GM18499 (cell line): ENCODE measurements around the gene ITPR2.
"Not testable (repeated sequence)": the region's sequence is repeated elsewhere in the genome, so short reads cannot be mapped to it uniquely, and the experiment has no call there.

Experiments
- ATAC-seq: cut with Tn5 transposase; IDR thresholded peaks from one replicate; pipeline ENCODE4 v1.9.1; 2021; ENCODE audit warnings: moderate number of reproducible peaks; ENCODE audit not compliant: insufficient read depth, unreplicated experiment

The ITPR2 gene

DNA sequence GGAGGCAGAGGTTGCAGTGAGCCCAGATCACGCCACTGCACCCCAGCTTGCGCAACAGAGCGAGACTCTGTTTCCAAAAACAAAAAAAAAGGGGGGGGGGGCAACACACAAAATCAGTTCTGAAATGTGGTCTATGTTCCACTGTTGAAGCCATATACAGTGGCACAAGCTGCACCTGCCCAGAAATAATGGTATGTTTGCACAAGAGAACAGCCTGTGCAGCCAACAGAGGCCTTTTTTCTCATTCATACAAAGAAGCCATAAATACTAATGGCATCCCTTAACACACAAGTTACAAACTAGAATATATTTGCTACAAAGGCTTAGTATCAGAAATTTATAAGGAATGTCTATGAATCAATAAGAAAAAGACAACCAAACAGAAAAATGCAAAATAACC, 37.1 kb downstream of the ITPR2 start:
- no peak for ATAC-seq

DNA sequence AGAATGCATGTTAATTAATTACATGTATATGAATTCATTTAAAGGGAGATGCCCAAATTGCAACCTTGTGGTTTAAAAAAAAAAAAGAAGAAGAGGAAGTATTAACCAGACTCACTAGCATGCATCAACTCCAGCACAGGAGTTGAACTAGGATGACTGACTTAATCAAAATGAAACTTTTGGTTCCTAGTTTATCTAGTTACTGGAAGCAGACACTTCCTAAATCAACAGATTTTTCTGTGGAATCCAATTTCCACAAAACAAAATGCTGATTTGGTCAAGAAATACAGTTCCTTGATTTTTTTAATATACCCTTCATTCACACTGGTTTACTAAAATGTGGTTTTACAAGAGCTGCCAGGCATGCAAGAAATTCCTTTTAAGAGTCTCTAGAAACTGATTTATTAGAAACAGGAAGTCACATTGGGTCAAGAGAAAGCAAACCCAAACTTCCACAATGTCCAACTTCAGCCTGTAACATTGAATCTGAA, 41.6 kb downstream of the ITPR2 start:
- peak; percentile 61 for ATAC-seq

DNA sequence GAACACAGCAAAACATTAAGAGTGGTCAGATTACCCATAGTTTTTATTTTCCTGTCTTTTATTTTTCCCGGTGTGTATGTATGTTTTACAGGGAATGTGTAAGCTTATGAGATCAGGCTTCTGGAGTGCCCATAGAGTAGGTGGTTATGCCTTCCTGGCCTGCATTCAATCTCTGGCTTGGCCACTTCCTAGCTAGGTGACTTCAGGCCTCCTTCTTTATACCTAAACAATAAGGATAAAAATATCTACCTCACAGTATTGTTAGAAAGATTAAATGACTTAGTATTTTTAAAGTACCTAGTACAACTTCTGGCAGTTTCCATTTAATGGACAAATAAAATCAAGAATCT, 42.4 kb downstream of the ITPR2 start:
- no peak for ATAC-seq

DNA sequence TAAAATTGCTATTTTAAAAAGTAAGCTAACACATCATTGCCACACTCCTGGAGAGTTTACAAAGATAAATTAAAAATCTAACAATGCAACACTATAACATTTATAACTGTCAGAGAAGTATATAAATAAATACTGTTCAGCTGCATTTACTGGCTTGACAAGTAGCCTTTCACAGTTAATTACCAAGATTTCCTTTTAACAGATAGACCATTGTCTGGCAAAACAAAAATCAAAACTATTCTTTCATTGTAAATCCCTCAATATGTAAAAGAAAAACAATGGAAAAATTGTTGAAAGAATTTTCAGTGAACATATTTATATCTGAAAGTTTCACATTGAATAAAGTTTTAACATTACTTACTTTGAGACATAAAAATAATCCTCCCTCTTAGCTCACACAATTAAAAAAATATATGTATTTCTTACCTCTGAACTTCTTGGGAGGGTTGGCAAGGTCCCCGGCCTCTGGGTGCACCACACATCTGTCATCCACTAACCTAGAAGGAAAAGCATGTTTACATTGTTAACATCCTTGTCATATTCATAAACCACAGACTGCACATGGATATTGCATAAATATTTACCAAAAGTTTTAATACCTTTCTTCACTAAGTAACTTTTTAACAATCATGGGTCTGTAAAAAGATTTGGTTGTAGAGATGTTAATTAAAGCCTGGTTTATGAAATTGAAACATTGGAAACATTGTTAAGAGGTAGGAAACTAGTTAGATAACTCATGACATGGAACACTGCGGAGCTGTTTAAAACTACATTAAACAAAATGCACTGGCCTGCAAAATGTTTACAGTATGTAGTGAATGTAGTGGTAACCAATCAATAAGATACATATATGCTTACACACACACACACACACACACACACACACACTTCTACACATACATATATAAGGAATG, 43.0 kb downstream of the ITPR2 start:
- no peak for ATAC-seq

DNA sequence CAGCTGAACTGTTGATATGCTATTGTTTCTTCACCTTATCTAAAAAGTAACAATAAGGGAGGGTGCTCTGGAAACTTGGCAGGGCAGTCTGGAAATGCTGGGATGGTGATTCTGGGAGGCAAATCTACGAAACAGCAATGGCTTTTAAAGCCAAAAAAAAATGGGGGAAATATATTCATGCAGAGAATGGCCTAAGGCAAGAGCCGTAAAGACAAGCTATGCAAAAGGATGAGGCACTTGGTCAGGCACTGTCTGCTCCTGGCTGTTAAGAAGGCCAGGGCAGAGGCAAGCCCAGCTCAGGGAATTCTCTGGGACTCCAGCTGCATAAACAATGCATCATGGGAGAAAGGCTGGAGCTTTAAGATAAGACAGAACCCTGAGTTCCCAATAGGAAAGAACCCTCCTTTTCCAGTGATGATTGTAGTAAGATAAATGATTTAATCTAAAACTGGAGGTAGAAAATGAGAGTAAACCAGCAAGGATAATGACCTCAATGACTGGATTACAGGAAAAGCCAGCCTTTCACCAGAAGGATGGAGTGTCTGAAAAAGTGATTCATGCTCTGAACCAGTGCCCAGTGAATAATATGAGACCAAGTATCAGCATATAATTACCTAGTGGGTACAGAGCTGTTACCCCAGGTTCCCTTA, 46.0 kb downstream of the ITPR2 start:
- ATAC-seq = no peak

DNA sequence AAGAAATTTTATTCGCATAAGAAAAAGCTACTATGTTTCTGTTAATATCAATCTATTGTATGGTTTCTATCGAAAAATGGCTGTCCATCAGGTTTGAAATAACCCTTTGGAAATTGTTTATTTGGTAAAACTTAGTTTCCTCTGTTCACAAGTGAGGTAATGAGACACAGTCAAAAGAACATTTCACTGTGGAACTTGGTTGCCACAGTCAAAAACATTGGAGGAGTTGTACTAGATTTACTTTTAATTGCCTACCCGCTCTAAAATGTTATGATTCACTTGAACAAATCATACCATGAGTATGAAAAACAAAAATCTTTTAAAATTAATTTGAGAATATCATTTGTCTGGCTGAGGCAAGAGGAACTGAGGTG, 46.5 kb downstream of the ITPR2 start:
- no peak for ATAC-seq

DNA sequence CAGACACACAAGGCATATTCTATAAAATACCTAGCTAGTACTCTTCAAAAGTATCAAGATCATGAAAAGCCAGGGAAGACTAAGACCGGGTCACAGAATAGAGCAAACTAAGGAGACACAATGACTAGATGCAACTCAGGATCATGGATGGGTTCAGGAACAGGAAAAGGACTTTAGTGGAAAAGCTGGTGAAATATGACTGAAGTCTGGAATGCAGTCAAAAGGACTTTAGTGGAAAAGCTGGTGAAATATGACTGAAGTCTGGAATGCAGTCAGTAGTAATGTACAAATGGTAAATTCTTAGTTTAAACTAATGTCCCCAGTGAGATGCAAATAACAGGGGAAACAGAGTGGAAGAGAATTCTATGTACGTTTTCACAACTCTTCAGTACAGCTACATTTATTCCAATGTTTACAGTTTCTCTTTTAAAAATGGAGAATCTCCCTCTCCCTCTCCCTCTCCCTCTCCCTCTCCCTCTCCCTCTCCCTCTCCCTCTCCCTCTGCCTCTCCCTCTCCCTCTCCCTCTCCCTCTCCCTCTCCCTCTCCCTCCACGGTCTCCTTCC, 49.1 kb downstream of the ITPR2 start:
- ATAC-seq = not testable (repeated sequence)

DNA sequence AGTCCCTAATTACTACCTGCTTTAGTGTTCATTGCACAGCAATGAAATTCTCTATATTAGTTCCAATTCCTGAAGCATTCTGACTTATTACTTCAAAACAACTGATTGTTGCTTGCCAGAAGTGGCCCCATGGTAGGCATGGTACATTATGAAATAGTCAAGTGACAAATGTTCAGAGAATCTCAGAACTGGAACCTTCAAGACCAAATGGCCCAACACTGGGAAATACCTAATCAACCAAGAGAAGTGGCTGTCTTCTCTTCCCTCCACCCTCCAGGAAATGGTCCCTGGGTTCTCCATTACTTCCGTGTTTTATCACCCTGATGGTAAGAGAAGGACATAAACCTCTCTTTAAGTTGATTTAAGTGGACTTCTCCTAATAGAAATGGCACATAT, 49.9 kb downstream of the ITPR2 start:
- no peak for ATAC-seq

DNA sequence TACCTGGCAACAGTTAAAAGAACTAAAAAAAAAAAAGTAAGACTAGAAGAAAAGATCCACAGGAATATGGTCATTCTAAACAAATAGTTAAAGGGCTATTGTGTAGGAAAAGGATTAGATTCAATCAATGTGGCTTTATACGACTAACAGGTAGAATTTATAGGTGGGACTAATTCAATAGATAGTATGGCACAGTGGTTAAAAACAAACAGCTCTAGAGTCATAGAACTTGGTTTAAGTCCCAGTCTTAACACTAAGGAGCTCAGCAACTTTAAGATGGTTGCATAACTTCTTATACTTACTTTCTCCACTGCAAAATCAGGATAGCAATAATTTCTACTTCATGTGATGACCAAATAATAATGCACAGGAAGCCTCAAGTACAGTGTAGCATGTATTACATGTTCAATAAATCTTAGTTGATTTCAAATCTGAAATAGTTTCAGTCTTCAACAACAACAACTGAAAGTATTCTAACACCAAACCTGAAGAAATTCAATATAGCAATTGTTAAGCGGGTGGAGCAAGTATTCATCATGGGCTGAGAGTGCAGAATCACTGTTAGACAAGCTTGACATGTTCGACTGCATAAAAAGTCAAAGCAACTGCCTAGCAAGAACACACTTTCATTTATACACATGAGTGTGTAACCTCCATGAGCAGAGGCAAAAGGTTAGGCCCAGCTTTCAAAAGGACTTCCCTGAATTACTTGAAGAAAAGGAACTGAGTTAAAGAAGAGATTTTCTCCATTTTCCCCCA, 50.4 kb downstream of the ITPR2 start:
- no peak for ATAC-seq

DNA sequence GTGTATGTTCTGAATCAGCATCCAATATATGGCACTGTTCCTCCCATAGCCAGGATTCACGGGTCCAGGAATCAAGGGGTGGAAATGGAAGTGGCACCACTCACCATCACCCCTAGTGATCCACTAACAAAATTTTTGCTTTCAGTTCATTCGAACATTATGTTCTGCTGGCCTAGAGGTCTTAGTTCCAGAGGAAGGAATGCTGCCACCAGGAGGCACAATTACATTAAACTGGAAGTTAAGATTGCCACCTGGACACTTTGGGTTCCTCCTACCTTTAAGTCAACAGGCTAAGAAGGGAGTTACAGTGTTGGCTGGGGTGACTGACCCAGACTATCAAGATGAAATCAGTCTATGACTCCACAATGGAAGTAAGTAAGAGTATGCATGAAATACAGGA, 52.3 kb downstream of the ITPR2 start:
- not testable (repeated sequence) for ATAC-seq

DNA sequence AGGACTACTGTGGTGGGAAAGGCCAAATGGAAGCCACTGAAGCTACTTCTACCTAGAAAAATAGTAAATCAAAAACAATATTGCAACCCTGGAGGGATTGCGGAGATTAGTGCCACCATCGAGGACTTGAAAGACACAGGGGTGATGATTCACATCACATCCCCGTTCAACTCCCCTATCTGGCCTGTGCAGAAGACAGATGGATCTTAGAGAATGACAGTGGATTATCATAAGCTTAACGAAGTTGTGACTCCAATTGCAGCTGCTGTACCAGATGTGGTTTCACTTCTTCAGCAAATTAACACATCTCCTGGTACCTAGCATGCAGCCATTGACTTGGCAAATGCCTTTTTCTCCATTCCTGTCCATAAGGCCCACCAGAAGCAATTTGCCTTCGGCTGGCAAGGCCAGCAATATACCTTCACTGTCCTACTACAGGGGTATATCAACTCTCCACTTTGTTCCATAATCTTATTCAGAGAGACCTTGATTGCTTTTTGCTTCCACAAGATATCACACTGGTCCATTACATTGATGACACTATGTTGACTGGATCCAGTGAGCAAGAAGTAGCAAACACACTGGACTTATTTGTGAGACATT, 54.7 kb downstream of the ITPR2 start:
- not testable (repeated sequence) for ATAC-seq

DNA sequence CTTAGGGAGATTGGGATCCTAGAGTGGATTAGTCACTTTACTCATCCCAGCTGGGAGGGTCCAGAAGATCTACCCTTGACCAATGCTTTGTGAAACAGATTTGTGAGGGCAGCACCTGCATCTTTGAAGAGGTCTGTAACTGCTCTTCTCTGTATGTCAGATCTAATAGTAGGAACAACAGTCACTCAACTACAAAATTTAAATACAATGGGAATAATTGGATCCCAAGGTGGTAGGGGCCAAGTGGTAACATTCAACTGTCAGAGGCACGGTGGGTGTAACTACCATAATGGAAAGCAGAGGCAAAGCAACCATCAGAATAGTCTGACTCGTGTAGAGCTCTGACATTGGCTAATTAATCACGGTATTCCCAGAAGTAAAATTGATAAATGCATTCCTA, 55.8 kb downstream of the ITPR2 start:
- ATAC-seq = no peak

DNA sequence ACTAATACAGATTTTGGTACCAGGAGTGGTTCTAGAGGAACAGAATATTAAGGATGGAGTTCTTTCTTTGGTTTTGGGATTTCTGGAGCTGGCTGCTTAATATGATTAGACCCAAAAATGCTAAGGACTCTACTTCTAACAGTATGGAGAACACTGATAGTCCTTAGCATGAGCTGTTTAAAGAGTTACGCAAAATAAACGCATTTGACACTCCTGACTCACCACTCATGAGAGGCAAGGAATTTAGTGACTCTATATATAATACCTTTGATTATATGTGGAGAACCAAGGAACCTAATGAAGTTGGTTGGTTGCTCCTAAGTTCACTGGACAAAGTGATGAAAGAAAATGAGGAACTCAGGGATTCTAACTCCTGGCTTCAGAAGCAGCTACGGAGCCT, 57.0 kb downstream of the ITPR2 start:
- ATAC-seq = not testable (repeated sequence)

DNA sequence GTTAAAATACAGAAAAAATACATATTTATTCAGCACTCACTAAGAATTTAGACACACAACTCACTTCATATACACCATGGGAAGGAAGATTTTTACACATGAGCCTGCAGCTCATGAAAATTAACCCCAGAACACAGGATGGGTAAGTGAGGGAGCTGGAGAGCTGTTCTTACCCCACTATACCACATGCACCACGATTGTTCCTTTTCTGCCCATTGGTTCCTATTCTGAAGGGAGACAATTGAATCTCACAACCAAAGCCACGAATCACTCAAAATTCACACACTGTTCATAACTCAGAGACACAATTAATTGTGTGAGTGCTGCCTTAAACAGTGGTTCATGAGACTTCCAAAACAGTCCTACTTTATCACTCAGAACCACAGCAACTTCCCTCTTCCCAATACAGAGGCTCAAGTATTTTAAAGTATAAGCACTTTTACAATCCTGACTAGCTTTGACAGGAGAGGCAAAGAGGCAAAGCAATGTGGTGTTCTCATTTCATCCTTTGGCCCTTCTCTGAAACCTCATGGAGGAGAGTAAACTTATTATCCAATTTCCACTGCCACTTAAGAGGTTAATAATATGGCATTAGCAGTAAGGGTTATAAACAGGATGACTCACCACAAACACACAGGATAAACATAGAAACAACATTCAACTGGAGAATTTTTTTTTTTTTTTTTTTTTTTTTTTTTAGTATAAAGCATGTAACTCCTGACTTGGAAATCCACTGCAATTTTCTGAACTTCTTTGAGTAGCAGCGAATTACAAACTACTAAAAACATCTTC, 59.5 kb downstream of the ITPR2 start:
- ATAC-seq = no peak

DNA sequence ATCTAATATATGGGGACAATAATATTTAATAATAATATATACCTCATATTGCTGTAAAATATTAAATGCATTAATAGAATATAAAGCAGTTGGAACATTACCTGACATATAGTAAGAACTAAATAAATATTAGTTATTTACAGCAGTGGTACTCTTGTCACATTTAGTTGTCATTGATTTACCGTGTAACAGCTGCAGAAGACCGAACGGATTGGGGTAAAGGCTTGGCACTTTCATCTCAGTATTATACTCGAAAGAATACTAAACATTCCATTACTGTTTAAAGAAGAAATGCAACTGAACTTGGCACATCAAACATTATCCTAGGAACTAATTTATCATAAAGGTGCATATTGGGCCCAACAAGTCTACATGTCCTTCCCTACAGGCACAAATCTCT, 61.1 kb downstream of the ITPR2 start:
- ATAC-seq = no peak

DNA sequence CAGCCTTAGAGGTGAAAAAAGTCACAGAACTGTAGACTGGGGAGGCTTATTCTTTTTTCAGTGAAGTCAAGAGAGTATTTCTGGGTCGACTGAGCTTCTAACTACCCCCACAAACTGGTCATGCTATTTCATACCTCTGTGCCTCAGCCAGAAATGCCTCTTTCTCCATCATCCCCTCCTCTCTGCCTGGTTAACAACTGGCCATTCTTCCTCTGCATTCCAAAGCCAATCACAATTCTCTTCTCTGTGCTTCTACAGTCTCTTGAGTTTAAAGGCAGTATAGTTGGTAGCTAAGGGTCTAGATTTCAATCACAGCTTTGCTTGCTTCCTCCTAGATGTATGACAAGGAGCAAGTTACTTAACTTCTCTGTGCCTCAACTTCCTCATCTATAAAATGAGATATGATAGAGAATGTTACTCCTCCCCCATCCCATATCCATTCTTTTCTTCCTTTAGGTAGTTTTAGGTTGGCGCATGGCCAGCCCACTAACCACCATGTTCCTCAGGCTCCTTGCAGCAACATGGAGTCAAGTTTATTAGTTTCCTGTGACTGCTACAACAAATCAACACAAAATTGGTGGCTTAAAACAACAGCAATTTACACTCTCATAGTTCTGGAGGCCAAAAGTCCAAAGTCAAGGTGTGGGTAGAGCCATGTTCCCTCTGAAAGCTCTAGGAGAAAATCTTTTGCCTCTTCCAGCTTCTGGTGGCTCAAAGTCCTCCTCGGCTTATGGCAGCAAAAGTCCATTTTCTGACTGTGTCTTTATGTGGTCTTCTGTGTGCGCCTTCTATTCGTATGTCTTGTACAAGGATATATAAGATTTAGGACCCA, 62.5 kb downstream of the ITPR2 start:
- ATAC-seq = no peak

DNA sequence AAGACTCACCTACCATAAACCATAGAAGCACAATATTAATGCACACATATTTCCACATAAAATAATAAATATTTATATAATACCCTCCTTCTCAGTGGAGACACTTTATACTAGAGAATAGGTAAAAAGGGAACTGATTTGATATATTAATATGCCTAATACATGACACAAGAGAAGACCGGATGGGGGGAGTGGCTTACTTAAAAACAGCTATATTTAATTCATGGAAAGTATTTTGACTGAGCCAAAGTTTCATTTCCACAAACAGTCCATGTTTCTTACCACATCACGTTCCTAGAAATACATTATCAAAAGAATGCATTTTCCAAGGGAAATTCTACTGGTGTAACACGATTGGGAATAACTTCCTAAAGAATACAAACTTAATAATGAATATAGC, 63.4 kb downstream of the ITPR2 start:
- no peak for ATAC-seq
